OCI-LY1 (cell line): ENCODE measurements around the gene HECW1.

ENCODE experiments used
- H2AFZ ChIP-seq: fragments of 200-600 bp; sonication (generic), shearing (Covaris generic); 2 replicates; pipeline ENCODE4 v1.6.0; 2014; ENCODE audit warnings: antibody characterized with exemption, mild to moderate bottlenecking, low read length
- H3F3A ChIP-seq: fragments of 200-600 bp; sonication (generic), shearing (Covaris generic); 2 replicates; pipeline ENCODE4 v1.6.0; 2014; ENCODE audit warnings: mild to moderate bottlenecking, antibody characterized with exemption, low read length, moderate library complexity; ENCODE audit not compliant: insufficient read depth
- H3K27ac ChIP-seq: fragments of 200-600 bp; sonication (generic); 2 replicates; pipeline ENCODE4 v1.5.1; 2014; ENCODE audit warnings: low read length, mixed run types, mild to moderate bottlenecking, low read depth; ENCODE audit not compliant: poor library complexity, severe bottlenecking
- H3K27me3 ChIP-seq: fragments of 200-600 bp; sonication (generic); 2 replicates; pipeline ENCODE4 v1.6.0; 2014; ENCODE audit warnings: antibody characterized with exemption, mild to moderate bottlenecking, low read length, moderate library complexity; ENCODE audit not compliant: insufficient read depth
- H3K36me3 ChIP-seq: fragments of 200-600 bp; sonication (generic); 2 replicates; pipeline ENCODE4 v1.6.1; 2014; ENCODE audit warnings: mild to moderate bottlenecking, antibody characterized with exemption, low read length, moderate library complexity, mixed read lengths; ENCODE audit not compliant: insufficient read depth
- H3K4me1 ChIP-seq: fragments of 200-600 bp; sonication (generic); 2 replicates; pipeline ENCODE4 v1.5.1; 2014; ENCODE audit warnings: mild to moderate bottlenecking, low read length, moderate library complexity; ENCODE audit not compliant: insufficient read depth, severe bottlenecking
- H3K4me2 ChIP-seq: fragments of 200-600 bp; sonication (generic), shearing (Covaris generic); 2 replicates; pipeline ENCODE4 v1.6.1; 2014; ENCODE audit warnings: low read length
- H3K4me3 ChIP-seq: fragments of 200-600 bp; sonication (generic); 2 replicates; pipeline ENCODE4 v1.5.1; 2014; ENCODE audit warnings: low read length, low read depth, mild to moderate bottlenecking, mixed read lengths; ENCODE audit not compliant: poor library complexity, severe bottlenecking
- H3K79me2 ChIP-seq: fragments of 200-600 bp; shearing (Covaris generic); 2 replicates; pipeline ENCODE4 v1.6.1; 2016; ENCODE audit warnings: mixed run types, low read length, mixed read lengths; ENCODE audit not compliant: insufficient read depth
- H3K9ac ChIP-seq: fragments of 200-600 bp; sonication (generic), shearing (Covaris generic); 2 replicates; pipeline ENCODE4 v1.6.1; 2014; ENCODE audit warnings: mild to moderate bottlenecking, low read length, mixed read lengths
- H3K9me2 ChIP-seq: fragments of 200-600 bp; sonication (generic), shearing (Covaris generic); 2 replicates; pipeline ENCODE4 v1.6.1; 2014; ENCODE audit warnings: low read depth, mild to moderate bottlenecking, low read length, mixed read lengths
- H3K9me3 ChIP-seq: fragments of 200-600 bp; shearing (Covaris generic); 2 replicates; pipeline ENCODE4 v1.6.1; 2014; ENCODE audit warnings: low read length, mixed read lengths
- H4K20me1 ChIP-seq: fragments of 200-600 bp; sonication (generic), shearing (Covaris generic); 2 replicates; pipeline ENCODE4 v1.6.0; 2016; ENCODE audit warnings: mild to moderate bottlenecking, low read length; ENCODE audit not compliant: insufficient read depth
- EZH2 ChIP-seq: fragments of 200-600 bp; sonication (generic), shearing (Covaris generic); IDR thresholded peaks from 2 replicates; pipeline ENCODE4 v1.8.0; 2017; ENCODE audit warnings: borderline replicate concordance, mixed run types, mild to moderate bottlenecking, antibody characterized with exemption, low read length, moderate library complexity, mixed read lengths
- TF ChIP-seq, protein P1 (sequence below): fragments of 200-600 bp; sonication (generic), shearing (Covaris generic); IDR thresholded peaks from 2 replicates; pipeline ENCODE4 v1.5.1; 2017; ENCODE audit warnings: mild to moderate bottlenecking, antibody characterized with exemption, low read length, moderate library complexity, mixed read lengths

The HECW1 gene

DNA sequence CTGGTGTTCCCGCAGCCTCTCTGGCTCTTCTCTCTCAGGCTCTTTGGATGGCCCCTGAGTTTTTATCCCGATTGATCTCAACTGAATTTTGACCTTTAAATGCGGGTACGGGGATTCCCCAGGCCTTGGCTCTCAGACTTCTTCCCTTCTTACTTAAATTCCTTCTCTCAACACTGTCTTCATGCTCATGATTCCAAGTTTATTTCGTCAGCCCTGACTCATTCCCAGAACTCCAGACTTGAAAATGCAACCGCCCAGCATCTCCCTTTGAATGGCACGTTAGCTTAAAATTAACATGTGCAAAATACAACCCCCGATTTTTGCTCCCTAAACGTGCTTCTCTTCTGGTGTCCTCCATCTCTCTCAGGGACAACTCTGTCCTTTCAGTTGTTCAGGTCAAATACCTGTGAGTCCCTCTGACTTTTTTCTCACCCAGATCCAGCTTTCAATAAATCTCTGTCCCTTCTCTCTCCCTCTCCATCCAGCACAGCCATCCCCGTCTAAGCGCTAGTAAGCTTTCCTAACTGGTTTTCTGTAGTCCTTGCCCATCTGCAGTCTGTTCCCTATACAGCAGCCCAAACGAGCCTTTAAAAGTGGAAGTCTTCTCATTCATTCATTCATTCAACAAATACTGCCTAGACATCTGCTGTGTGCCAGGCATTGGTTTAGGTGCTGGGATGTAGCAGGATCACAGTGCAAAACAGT is 7.1 kb downstream of the HECW1 start:
- TF ChIP-seq, protein P1, sequence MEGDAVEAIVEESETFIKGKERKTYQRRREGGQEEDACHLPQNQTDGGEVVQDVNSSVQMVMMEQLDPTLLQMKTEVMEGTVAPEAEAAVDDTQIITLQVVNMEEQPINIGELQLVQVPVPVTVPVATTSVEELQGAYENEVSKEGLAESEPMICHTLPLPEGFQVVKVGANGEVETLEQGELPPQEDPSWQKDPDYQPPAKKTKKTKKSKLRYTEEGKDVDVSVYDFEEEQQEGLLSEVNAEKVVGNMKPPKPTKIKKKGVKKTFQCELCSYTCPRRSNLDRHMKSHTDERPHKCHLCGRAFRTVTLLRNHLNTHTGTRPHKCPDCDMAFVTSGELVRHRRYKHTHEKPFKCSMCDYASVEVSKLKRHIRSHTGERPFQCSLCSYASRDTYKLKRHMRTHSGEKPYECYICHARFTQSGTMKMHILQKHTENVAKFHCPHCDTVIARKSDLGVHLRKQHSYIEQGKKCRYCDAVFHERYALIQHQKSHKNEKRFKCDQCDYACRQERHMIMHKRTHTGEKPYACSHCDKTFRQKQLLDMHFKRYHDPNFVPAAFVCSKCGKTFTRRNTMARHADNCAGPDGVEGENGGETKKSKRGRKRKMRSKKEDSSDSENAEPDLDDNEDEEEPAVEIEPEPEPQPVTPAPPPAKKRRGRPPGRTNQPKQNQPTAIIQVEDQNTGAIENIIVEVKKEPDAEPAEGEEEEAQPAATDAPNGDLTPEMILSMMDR, result no peak
- TF ChIP-seq EZH2, result no peak
- no peaks in the 10 kb centered on the region for H3K4me1 ChIP-seq

DNA sequence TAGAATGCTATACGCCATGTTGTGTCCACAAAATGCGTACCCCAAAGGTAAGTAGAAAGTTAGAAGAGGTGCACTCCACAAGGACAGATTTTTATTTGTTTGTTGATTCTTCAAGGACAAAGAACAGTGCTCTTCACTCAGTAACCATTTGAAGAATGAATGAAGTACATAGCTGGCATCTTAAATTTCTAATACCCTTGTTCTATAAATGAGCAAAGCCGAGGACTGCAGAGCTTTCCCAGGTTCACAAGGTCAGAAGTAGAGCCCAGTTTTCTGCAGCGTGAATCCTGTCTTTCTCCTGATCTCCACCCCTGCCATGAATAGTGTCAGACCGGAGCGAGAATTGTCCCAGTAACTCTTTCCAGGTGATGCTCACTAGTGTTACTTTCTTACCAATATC is 9.5 kb downstream of the HECW1 start:
- TF ChIP-seq, protein P1, result no peak
- TF ChIP-seq EZH2, result no peak
- Histone ChIP-seq H3K9me3 (no peaks in the 10 kb centered on the region), H3K4me2 (no peak overlapping the region), H3K27ac (no peak overlapping the region), H3K36me3 (no peaks in the 10 kb centered on the region), H3K4me1 (no peaks in the 10 kb centered on the region), H4K20me1 (no peaks in the 10 kb centered on the region), H2AFZ (no peak overlapping the region), H3K4me3 (no peak overlapping the region), H3K9me2 (no peaks in the 10 kb centered on the region), H3F3A (no peaks in the 10 kb centered on the region), H3K9ac (no peak overlapping the region), H3K79me2 (no peaks in the 10 kb centered on the region), H3K27me3 (no peaks in the 10 kb centered on the region)

More for the DNA sequence above, 7.1 kb downstream of the HECW1 start:
- no peak overlapping the region for H3K4me3 ChIP-seq
- H3K9me2 ChIP-seq, result no peaks in the 10 kb centered on the region
- H3K9me3 ChIP-seq, result no peaks in the 10 kb centered on the region
- H3K79me2 ChIP-seq, result no peaks in the 10 kb centered on the region
- no peaks in the 10 kb centered on the region for H3K36me3 ChIP-seq
- no peak overlapping the region for H3K9ac ChIP-seq
- no peaks in the 10 kb centered on the region for H3F3A ChIP-seq
- H3K4me2 ChIP-seq, result no peak overlapping the region
- H3K27me3 ChIP-seq, result no peaks in the 10 kb centered on the region
- no peak overlapping the region for H2AFZ ChIP-seq
- H4K20me1 ChIP-seq, result no peaks in the 10 kb centered on the region
- H3K27ac ChIP-seq, result no peak overlapping the region

DNA sequence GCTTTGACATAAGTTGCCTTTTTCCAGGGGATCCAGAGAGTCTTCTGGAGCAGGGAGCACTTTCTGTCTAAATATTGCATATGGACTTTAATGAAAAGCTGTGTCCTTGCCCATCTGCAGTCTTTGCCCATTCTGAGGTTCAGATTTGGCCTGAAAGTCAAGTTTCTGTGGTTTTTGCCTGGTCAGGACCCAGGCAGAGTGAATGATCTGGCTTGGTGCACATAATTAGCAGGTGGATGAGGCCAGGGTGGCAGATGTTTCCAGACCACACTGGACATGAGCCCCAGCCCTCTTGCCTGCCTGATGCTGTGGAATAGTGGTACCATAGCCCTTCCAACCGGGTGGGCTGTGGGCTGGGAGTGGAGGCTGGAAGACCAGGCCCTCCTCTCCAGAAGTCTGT is 11.0 kb downstream of the HECW1 start:
- Histone ChIP-seq H3K4me2 (no peak overlapping the region), H3F3A (no peaks in the 10 kb centered on the region), H3K9me3 (no peaks in the 10 kb centered on the region), H3K9ac (no peak overlapping the region), H3K27me3 (no peaks in the 10 kb centered on the region), H3K36me3 (no peaks in the 10 kb centered on the region), H3K4me3 (no peak overlapping the region), H4K20me1 (no peaks in the 10 kb centered on the region), H2AFZ (no peak overlapping the region), H3K4me1 (no peaks in the 10 kb centered on the region), H3K27ac (no peak overlapping the region), H3K9me2 (no peaks in the 10 kb centered on the region), H3K79me2 (no peaks in the 10 kb centered on the region)
- TF ChIP-seq, protein P1, result no peak
- no peak for TF ChIP-seq EZH2
